ENCODE data around the gene USP33. TPM values are rescaled to one million over a fixed set of nuclear protein-coding genes. Genes with fewer than 3 reads are reported as not detected.

Gene USP33
- total and polyA plus RNA-seq, 2 of the 8 experiments (the other 6 are each of a cell fraction or from before 2014, with no cell fraction given) = 20.0 to 55.5 TPM

DNA sequence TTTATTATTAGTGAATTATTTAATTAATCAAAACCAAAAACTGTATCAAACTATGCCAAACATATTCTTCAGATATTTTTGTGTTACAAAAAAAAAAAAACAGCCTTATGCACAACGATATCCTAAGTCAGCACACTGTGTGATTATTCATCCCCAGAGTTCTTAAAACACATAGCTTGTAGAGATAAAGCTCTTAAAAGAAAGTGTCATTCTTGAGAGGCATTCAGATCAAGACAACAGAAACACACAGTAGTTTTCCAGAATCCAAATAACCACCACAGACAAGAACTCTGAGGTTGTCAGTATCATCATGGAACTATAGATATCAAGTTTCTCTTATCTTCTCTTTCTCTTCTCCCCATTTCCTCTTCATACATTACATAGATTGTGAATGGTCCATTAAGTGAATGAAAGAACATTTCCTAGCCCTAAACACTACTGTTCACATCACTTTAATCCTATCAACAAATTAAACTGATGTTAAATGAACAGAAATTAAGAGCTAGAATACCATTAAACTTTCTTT, 90.7 kb downstream of the USP33 start:
- Histone ChIP-seq H2AK5ac (ENCODE audit: low read depth, low read length) (no peak overlapping the region), H3K9me3 (ENCODE audit: insufficient read depth in 2 of 2, low read depth in 1 of 2, low read length in 1 of 2) (no peaks in the 10 kb centered on the region), H2AFZ (ENCODE audit: low read length) (no peak overlapping the region), H3K4me2 (ENCODE audit: insufficient read depth in 1 of 2, low read depth in 2 of 2, low read length in 2 of 2) (no peak overlapping the region), H2BK12ac (ENCODE audit: low read depth, low read length) (no peak overlapping the region), H4K91ac (replicated peaks; ENCODE audit: insufficient read length, low read length) (no peak overlapping the region), H2BK5ac (ENCODE audit: low read depth, low read length) (no peak overlapping the region), H3K56ac (replicated peaks; ENCODE audit: insufficient read length, low read depth, low read length) (no peak overlapping the region), H3K79me1 (ENCODE audit: low read depth, low read length) (no peaks in the 10 kb centered on the region; the same call in 1 of the 2 replicates), H3K23ac (ENCODE audit: insufficient read length) (no peak overlapping the region), H3K9ac (replicated peaks in 1 of 4; ENCODE audit: extremely low read depth in 1 of 4, low read depth in 3 of 4, low read length in 3 of 4) (no peak overlapping the region), H3K23me2 (ENCODE audit: low read depth, low read length) (no peaks in the 10 kb centered on the region), H4K20me1 (replicated peaks in 1 of 2; ENCODE audit: control insufficient read depth in 1 of 2, insufficient read depth in 2 of 2, low read length in 2 of 2) (peaks cover 3 to 5% of the 10 kb centered on the region in 2 experiments), H3K27me3 (replicated peaks in 1 of 4; ENCODE audit: control insufficient read depth in 3 of 4, extremely low read depth in 1 of 4, insufficient read depth in 3 of 4, low read length in 3 of 4) (no peaks in the 10 kb centered on the region), H3K18ac (ENCODE audit: extremely low read depth, low read length) (no peak overlapping the region), H2BK120ac (replicated peaks; ENCODE audit: low read depth, low read length) (no peak overlapping the region), H3K4me3 (ENCODE audit: extremely low read depth in 1 of 4, insufficient read depth in 2 of 4, low read depth in 3 of 4, low read length in 4 of 4) (no peak overlapping the region), H4K8ac (ENCODE audit: extremely low read depth, insufficient read depth, low read length) (no peak overlapping the region), H3K4ac (replicated peaks; ENCODE audit: insufficient read length, low read depth, low read length) (no peak overlapping the region), H2BK15ac (ENCODE audit: low read length) (no peak overlapping the region), H3K27ac (ENCODE audit: low read depth, low read length) (no peak overlapping the region), H4K5ac (ENCODE audit: insufficient read length, low read depth, low read length) (no peak overlapping the region), H3K14ac (ENCODE audit: insufficient read length) (no peak overlapping the region), H2BK20ac (ENCODE audit: low read length) (no peak overlapping the region), H3K4me1 (replicated peaks in 1 of 4; ENCODE audit: control insufficient read depth in 3 of 4, insufficient read depth in 4 of 4, low read length in 3 of 4) (peaks cover 0 to 4% (median 0%) of the 10 kb centered on the region in 4 experiments; a peak in 2 of 7 replicates), H3K36me3 (ENCODE audit: control insufficient read depth in 2 of 4, insufficient read depth in 4 of 4, low read length in 3 of 4) (no peaks in the 10 kb centered on the region), H3K79me2 (ENCODE audit: control insufficient read depth in 1 of 2, insufficient read depth in 2 of 2, low read length in 2 of 2) (peaks cover 8 to 100% of the 10 kb centered on the region in 2 experiments)
- DNase-seq (ENCODE audit: low read depth in 1 of 2, low spot score in 2 of 2) = no peak
- CTCF ChIA-PET (ENCODE audit: partially characterized antibody) = interaction anchor here (0.7 to 1.7 kb wide), 2 partner anchors 11 to 12 kb away, joined by 3 to 6 read pairs; no protein-coding TSS in a partner anchor
- POLR2A ChIA-PET (ENCODE audit: partially characterized antibody) = interaction anchor here (0.6 to 8.5 kb wide), 2 partner anchors 13 to 23 kb away, joined by 3 to 57 read pairs; partner anchors contain the start of gene ZZZ3
- TF ChIP-seq ASH2L (IDR thresholded peaks at IDR 0.05; ENCODE audit: low read length) = no peak
- no peak for TF ChIP-seq BCL11A (IDR thresholded peaks at IDR 0.05; ENCODE audit: low read depth in 2 of 2, low read length in 2 of 2)
- TF ChIP-seq KDM1A (IDR thresholded peaks at IDR 0.05; ENCODE audit: borderline replicate concordance, low read length) = no peak
- TF ChIP-seq FOSL1 (IDR thresholded peaks at IDR 0.05; ENCODE audit: insufficient read depth, low read depth, low read length) = no peak
- TF ChIP-seq JUN (IDR thresholded peaks at IDR 0.05; ENCODE audit: low read depth, low read length) = no peak
- FAIRE-seq = no peak
- 73% methylated on average over 1 of the region's 1 CpG; no CpG with 5 or more reads in 1 of the 2 experiments for WGBS, 2 experiments (ENCODE audit: extremely low coverage in 1 of 2, insufficient coverage in 1 of 2, insufficient read length in 1 of 2, insufficient replicate concordance in 2 of 2, low coverage in 1 of 2, low lambda C conversion rate in 2 of 2, missing lambda C conversion rate in 1 of 2)

Measured in H1 (cell line).